Ramos (cell line): ENCODE results near the gene KCNAB1.

Experiments used
- in situ Hi-C: fragments of 300-500 bp; cut with MboI; formaldehyde crosslinking; loops from one replicate; pipeline ENCODE4 v1.14.3; 2022; ENCODE audit warnings: low sequenced_read_pairs; ENCODE audit not compliant: unreplicated experiment

The KCNAB1 gene

DNA sequence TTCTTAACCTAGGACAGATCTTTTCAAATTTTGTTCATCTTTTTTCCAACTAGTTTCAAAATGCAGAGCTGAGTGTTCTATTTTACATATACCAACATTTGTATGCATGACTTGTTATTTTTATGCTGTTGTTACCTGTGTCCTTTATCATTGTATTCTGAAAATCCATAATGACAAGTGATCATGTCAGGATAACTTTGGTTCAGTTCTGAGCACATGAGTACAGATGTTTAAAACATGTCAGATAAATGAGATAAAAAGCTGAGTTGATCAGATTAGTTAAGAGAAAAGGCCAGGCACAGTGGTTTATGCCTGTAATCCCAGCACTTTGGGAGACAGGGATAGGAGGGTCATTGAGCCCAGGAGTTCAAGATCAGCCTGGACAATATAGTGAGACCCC lies 229.6 kb downstream of the KCNAB1 start:
- in situ Hi-C loops, result no loop called here

DNA sequence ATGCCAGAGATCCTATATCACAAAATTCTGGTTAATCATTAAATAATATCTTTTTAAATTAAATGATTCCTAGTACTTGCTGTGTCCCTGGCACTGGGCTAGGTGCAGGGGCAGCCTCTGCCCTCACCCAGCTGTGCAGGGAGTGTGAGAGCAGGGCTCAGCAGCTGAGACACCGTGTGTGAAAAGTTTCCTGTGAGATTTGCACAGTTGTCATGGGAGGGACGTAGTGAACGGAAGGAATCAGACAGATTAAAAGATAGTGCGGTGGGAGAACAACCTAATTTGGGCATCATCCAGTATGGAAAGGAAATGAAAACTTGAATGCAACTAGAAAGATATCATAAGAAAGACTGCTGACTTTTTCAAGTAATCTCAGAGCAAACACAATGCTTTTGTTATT lies 230.4 kb downstream of the KCNAB1 start:
- in situ Hi-C loops, result no loop called here

DNA sequence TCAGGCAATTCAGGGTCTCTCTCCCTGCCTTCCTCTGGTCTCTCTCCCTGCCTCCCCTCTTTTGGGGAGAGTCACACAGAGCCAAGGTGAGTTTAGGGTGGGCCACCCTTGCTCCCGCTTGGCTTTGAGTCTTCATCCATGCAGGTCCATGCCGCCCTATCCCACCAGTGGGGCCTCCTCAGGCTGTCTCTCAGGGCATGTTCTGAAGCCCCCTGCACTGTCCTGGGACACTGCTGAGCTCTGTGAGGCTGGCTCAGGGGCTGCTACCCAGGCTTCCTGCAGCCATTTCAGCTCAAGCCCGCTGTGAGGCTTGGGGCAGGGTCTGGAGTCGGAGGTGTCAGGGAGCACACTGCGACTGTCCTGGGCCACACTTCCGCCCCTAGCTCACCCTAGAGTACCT lies 231.4 kb downstream of the KCNAB1 start:
- in situ Hi-C loops, result no loop called here

- in situ Hi-C loops, result no loop called here
Observed at GRCh38 chr3:156352728-156353127, 232.3 kb downstream of the KCNAB1 start.

DNA sequence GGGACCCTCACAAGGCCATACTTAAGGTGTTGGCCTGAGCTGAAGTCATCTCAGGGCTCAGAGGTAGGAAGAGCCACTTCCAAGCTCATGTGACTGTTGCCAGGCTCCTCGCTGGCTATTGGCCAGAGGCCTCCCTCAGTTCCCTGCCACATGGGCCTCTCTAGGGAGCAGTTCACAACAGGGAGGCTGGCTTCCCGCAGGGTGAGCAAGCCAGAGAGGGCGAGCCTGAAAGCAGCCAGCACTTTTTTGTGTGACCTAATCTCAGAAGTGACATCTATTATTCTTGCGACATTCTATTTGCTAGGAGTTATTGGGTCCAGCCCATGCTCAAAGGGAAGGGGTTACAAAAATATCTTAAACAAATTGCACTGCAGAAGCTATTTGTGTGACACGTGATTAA lies 233.2 kb downstream of the KCNAB1 start:
- in situ Hi-C loops, result no loop called here

- in situ Hi-C loops, result no loop called here
Observed at GRCh38 chr3:156356537-156357363, 236.4 kb downstream of the KCNAB1 start.

DNA sequence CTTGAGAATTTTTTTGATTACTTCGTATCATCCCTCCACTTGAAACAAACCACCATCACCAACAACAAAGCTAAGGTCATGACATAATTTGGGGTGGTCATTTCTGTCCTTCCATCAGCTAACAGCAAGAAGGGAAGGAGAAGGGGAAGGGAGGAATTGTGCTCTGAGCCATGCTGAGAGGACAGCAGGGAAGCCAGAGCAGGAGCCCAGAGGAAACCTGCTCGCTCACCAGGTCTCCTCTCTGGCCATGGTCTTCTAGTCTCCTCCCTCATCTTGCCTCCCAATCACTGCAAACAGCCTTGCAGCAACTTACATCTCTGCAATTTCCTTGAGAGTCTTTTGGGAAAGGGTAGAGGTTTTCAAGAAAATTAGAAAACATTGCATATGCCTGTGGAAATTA lies 237.9 kb downstream of the KCNAB1 start:
- in situ Hi-C loops, result no loop called here

- in situ Hi-C loops, result no loop called here
Observed at GRCh38 chr3:156359368-156359767, 239.0 kb downstream of the KCNAB1 start.

DNA sequence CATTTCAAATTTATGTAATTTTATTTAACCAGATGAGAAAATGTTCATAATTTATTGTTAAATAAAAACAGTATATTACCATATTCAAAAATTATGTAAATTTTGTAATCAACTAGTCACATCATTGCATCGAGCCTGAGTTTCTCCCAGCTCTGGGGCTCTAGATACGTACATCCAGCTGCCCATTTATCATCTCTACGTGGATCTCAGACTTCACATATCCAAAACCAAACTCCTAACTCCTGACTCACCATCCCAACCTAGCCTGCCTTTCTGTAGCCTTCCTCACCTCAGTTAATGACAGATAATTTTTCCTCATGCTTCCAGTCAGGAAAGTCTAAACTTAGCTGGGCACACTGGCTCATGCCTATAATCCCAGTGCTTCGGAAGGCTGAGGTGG lies 239.7 kb downstream of the KCNAB1 start:
- in situ Hi-C loops, result no loop called here

- in situ Hi-C loops, result no loop called here
Observed at GRCh38 chr3:156360963-156361362, 240.6 kb downstream of the KCNAB1 start.

DNA sequence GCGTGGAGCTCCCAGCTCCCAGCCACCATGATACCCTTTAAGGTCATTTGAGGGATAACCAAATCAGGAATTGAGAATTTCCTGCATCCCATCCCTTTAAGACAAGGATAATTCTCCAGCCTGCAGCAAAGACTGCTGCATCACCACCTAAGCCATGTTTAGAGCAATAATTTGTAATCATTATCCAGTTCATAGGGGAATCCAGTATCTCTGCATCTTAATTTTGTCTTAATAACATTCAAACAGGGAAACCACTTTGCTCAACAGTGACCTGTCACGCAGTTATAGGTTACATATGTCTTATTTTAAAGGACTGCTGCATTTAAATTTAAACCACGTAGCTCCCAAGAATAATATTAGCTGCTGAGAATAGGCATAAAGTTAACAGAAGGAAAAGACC lies 246.2 kb downstream of the KCNAB1 start:
- in situ Hi-C loops, result no loop called here

DNA sequence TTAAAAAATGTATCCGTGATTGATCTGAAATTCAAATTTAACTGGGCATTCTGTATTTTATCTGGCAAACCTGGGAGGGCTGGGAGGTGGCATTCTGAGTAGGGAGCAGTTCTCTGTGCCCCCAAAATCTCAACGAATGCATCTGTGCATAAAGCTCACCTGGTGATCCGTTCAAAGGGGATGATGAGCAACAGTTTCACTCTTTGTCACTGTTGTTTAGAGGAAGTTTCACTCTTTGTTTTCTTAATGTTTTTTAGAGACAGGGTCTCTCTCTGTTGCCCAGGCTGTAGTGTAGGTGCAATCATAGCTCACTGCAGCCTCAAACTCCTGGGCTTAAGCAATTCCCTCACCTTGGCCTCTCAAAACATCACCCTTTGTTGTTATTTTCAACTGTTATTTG lies 247.8 kb downstream of the KCNAB1 start:
- in situ Hi-C loops, result no loop called here

DNA sequence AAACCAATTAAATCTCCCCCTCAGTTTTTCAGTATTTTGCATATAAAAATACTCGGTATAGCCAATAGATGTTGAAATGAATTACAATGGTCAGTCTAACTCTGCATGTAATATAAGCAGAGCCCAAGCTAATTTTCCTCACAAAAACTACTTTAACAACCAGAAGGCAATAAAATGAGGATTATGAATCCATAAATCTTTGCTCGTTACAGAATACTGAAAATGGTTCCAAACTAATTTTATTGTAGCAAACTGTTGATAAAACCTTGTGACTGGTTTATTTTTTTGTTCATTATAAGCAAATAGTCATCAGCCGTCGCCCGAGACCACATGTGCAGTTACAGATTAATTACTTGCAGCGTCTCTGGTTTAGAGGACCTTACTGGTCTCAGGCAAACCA lies 251.3 kb downstream of the KCNAB1 start:
- in situ Hi-C loops, result no loop called here

DNA sequence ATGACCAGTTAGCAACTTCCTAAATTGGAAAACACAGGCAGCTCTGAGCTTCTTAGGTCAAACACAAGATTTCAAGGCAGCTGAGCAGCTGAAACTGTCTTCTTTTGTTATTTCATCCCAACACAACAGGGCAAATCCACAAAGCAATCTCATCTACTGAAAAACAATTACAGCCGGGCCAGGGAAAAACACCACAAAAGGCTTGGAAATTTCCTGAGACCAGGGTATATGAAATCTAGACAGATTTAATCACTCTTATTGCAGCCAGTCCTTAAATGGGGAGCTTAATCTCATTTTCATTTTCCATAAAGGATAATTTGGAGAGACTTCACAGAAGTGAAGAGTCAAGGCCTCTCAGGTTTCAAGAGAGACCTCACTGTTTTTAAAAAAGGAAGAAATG lies 252.7 kb downstream of the KCNAB1 start:
- in situ Hi-C loops, result no loop called here

- in situ Hi-C loops, result no loop called here
Observed at GRCh38 chr3:156373654-156374053, 253.3 kb downstream of the KCNAB1 start.

DNA sequence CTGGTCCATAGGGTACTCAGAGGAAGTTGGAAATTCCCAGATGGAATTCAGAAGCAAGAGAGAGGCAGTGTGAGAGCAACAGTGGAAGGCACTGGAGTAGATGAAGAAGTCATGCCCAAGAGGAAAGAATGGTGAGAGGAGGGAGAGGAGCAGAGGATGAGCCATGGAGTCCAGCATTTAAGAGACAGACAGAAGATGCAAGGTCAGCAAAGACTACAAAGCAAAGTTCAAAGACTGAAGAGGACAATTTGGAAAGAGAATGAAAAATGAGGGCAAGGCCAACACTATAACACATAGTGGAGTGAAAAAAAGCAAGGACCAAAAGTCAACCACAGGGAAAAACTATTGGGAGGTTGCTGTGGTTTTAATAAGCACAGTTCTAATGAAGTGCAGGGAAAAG lies 255.8 kb downstream of the KCNAB1 start:
- in situ Hi-C loops, result no loop called here

DNA sequence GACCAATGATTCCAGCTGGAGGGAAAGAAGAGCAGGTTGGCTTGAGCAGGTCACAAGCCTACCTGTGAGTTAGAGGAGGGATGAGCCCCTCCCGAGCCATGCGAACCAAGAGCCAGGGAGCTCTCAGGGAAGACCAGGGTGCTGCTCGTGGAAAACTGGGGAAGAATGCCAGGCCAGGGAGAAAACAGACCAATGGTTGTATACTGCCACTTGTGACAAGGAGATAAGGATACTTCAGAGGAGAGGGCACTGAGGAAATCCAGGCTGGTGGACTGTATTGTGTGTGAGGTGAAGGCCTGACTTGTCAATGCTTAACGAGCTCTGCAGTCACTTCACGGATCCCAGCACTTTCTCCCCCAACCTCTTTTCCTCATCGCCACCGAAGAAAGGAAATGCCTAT lies 256.9 kb downstream of the KCNAB1 start:
- in situ Hi-C loops, result no loop called here

DNA sequence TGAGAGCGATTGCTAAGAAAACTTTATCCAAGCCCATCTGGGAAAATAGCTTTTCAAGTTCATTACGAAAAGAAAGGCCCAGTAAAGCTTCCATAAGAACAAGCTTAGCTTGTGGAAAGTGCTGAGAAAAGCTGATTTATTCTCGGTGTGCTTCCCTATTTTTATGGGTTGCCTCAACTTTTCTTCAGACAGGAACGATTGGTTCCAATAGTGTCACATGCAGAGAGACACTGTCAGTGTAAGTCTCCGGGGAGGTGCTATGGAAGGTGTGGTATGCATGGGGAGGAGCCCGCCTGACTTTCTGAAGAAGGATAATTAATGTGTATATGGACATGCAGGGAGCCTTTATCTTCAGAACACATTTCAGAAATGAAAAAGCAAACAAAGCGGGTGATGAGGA lies 257.3 kb downstream of the KCNAB1 start:
- in situ Hi-C loops, result no loop called here

- in situ Hi-C loops, result no loop called here
Observed at GRCh38 chr3:156378871-156379270, 258.5 kb downstream of the KCNAB1 start.

DNA sequence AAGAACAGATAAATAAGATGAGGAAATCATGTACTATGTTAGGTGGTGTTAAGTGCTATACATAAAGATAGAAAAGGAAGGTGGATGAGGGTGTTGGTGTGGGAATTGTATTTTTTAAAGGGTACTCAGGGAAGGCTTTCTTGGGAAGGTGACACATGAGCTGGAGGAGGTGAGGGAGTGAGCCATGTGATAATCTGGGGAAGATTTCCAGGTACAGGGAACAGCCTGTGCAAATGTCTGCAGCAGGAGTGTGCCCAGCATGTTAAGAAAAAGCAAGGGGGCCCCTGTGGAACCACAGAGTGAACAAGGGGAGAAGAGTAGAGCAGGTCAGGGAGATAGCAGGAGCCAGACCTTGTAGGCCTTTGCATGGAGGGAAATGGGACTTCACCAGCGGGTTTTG lies 258.9 kb downstream of the KCNAB1 start:
- in situ Hi-C loops, result no loop called here

- in situ Hi-C loops, result no loop called here
Observed at GRCh38 chr3:156381253-156381652, 260.9 kb downstream of the KCNAB1 start.
